HepG2 (cell line): Measurements from ENCODE around the gene ASPRV1.

ENCODE experiments used
- CTCF ChIP-seq: sonication (generic); formaldehyde crosslinking; IDR thresholded peaks from 2 replicates; pipeline ENCODE4 v1.5.0; 2020; ENCODE audit warnings: mild to moderate bottlenecking, missing genetic modification reagents, moderate library complexity
- NFE2L2 ChIP-seq: fragments of 150-350 bp; IDR thresholded peaks from 2 replicates; pipeline ENCODE4 v1.6.1; 2014; ENCODE audit warnings: low read length
- POLR2A ChIP-seq, 2 experiments: IDR thresholded peaks; 2 replicates each; pipeline ENCODE4 v1.6.1; 2011; ENCODE audit warnings: low read depth in 2 of 2, low read length in 2 of 2, mild to moderate bottlenecking in 1 of 2, moderate library complexity in 1 of 2; ENCODE audit not compliant: insufficient read depth in 1 of 2
- PRPF4 ChIP-seq: fragments of 200-400 bp; formaldehyde crosslinking; IDR thresholded peaks from 2 replicates; pipeline ENCODE4 v1.6.1; 2016; ENCODE audit warnings: low read length, low read depth; ENCODE audit not compliant: poor library complexity, severe bottlenecking
- RAD21 ChIP-seq: fragments of 450-650 bp; formaldehyde crosslinking; IDR thresholded peaks from 2 replicates; pipeline ENCODE4 v1.5.0; 2020; ENCODE audit warnings: mild to moderate bottlenecking
- TP53 ChIP-seq: sonication (generic); formaldehyde crosslinking; conservative IDR thresholded peaks from 2 replicates; pipeline ENCODE4 v1.4.0; 2020; ENCODE audit warnings: missing genetic modification reagents
- ZNF124 ChIP-seq: sonication (generic); formaldehyde crosslinking; IDR thresholded peaks from 2 replicates; pipeline ENCODE4 v1.4.0; 2020; ENCODE audit warnings: missing genetic modification reagents
- ZNF282 ChIP-seq: fragments of 450-650 bp; IDR thresholded peaks from 2 replicates; pipeline ENCODE4 v1.6.1; 2018; ENCODE audit not compliant: partially characterized antibody
- ZNF644 ChIP-seq: IDR thresholded peaks from 2 replicates; pipeline ENCODE4 v1.6.1; 2016; ENCODE audit warnings: low read depth
- ZNF850 ChIP-seq: sonication (generic); formaldehyde crosslinking; conservative IDR thresholded peaks from 2 replicates; pipeline ENCODE4 v1.9.0; 2021; ENCODE audit warnings: mild to moderate bottlenecking, missing genetic modification reagents
- TF ChIP-seq, protein P1 (sequence below): sonication (generic); formaldehyde crosslinking; IDR thresholded peaks from 2 replicates; pipeline ENCODE4 v1.5.0; 2020; ENCODE audit warnings: mild to moderate bottlenecking, missing genetic modification reagents

DNA sequence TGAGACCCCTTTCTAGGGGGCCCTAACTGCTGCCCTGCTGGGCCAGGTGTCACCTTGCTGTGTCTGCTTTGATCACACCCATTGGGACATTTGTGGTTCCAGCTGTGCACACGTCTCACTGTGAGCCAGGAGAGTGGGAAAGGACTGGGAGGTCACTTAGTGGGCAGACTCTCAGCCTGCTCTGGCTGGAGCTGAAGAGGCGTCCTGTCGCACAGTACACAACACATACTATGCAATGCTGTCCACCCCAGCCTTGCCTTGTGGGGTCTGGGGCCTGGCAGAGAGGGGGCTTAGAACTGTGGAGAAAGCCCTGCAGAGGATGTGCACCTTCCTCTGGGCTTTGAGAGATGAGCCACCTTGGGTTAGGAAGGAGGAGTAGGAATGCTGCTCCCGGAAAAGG is 25.3 kb upstream of the ASPRV1 start:
- TF ChIP-seq ZNF282 (no peak), CTCF (CRISPR knock-in tag) (no peak), TP53 (CRISPR knock-in tag) (no peak), NFE2L2 (no peak), PRPF4 (no peak), ZNF124 (no peak), ZNF850 (CRISPR knock-in tag) (no peak), ZNF644 (CRISPR knock-in tag) (no peak), POLR2A (IDR thresholded peaks at IDR 0.05; ENCODE audit: insufficient read depth in 1 of 2, low read depth in 2 of 2, low read length in 2 of 2) (no peak), RAD21 (no peak)
- TF ChIP-seq, protein P1, sequence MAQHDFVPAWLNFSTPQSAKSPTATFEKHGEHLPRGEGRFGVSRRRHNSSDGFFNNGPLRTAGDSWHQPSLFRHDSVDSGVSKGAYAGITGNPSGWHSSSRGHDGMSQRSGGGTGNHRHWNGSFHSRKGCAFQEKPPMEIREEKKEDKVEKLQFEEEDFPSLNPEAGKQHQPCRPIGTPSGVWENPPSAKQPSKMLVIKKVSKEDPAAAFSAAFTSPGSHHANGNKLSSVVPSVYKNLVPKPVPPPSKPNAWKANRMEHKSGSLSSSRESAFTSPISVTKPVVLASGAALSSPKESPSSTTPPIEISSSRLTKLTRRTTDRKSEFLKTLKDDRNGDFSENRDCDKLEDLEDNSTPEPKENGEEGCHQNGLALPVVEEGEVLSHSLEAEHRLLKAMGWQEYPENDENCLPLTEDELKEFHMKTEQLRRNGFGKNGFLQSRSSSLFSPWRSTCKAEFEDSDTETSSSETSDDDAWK (CRISPR knock-in tag) = no peak
